Stimulated activated CD4-positive, alpha-beta T cell treated with anti-CD3 and anti-CD28 coated beads, TNF-alpha, amount 100 ng/mL, for 48 hours (primary cell): ENCODE data around the gene ABCB9.
A peak's percentile ranks its signal among the peaks of the same experiment; 100 is the strongest.
"Not testable (repeated sequence)": the region's sequence is repeated elsewhere in the genome, so short reads cannot be mapped to it uniquely, and the experiment has no call there.

Source experiments
- DNase-seq, 3 donors: peaks; one replicate each; pipeline ENCODE4 v3.0.0-alpha.2; 2020; ENCODE audit warnings: low read depth in 3 of 3

ABCB9 gene

DNA sequence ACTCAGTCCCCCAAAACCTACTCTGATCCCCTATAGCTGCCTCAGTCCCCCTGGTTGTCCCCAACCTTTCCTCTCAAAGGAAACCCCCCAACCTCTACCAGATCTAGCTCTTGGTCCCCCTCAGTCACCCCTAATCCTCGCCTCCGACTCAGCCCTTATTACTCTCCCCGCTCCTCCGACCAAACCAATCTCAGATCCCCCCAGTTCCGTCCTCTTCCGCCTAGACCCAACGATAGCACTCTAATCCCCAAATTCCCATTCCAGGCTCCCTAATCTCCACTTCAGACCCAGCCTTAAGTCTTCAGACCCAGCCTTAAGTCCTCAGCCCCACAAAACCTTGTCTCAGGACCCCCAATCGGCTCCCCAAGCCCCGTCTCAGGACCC lies 71.0 kb downstream of the ABCB9 start:
- no peak for DNase-seq

DNA sequence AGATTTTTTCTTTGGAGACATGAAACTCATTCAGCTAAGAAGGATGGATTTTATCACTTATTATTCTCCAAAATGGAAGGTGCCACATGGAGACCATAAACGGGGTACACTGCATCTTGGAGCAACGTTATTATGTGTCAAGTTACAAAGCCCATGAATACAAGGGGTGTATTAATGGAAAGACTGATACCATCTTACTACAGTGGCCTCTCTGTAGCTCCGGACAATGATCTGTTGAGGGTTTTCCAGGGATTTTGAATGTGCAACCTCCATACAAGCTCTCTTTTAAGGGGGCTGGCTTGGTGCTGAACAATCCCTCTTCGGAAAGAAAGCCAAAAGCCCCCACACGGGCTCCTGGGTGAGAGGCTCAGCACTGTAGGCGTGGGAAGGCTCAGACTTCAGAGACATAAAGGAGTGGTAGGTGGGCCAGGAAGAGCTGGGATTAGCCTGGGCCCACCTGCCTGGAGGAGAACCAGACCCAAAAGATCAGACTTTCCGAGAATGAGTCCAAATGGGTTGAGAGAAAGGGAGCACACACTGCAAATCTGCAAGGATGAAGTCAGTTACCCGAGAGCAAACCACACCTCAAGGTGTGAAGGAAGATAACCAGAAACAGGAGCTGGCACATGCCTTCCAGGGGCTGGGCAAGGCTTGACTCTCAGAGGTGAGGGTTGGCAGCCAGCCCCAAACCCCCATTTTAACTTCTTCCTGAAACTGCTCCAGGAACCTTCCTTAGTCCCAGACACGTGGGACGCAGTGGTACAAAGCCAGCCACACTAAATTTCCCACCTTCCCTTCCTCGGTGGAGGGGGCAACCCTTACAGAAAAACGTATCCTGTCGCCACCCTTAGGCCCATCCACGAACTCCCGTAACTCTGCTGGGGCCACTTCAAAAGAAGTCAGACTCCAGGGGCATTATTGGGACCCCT lies 71.8 kb downstream of the ABCB9 start:
- no peak for DNase-seq

DNA sequence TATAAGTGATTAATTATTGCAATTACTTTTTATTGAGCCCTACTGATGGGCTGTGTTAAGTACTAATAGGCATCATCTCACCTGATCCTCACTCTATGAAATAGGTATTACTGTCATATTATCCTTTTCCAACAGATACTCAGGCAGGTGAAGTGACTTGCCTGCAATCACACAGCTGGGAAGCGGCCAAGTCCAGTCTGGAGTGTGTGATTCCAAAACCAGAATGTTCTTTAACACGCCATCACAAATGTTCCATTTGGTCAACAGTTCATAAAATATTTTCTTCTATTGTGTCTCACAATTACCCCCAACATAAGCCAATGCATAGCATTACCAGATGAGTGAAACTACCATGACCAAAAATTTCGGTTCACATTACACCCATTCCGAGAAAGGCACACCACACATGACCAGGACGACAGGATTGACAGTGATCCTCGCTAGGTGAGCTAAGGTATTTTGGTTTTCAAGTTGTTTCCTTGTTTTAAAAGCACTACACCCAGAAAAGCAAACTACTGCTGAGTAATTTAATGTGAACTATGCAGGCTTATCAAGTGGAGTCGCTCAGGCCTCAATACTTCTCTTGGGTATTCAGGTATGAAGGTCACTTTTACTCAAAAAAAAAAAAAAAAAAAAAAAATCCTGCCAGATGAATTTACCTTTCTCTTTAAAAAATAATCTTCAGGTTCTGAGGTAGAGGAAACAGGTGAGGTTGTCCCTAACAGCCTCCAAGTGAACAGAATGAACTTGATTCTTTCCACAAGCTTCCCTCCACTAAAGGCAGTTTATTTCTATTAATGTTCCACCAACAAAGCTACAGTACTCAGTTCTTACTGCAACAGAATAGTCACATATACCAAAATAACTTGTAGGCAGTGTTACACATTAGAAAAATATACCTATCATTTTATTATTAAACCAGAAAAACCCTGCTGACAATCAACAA lies 72.8 kb downstream of the ABCB9 start:
- no peak for DNase-seq

DNA sequence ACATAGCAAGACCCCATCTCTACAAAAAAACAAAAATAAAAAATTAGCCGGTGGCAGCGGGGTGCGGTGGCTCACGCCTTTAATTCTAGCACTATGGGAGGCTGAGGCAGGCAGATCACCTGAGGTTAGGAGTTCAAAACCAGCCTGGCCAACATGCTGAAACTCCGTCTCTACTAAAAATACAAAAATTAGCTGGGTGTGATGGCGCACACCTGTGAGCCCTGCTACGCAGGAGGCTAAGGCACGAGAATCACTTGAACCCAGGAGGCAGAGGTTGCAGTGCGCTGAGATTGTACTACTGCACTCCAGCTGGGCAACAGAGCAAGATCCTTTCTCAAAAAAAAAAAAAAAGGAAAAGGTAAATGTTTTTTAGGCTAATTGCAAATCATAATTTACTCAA lies 73.5 kb downstream of the ABCB9 start:
- DNase-seq = not testable (repeated sequence)

DNA sequence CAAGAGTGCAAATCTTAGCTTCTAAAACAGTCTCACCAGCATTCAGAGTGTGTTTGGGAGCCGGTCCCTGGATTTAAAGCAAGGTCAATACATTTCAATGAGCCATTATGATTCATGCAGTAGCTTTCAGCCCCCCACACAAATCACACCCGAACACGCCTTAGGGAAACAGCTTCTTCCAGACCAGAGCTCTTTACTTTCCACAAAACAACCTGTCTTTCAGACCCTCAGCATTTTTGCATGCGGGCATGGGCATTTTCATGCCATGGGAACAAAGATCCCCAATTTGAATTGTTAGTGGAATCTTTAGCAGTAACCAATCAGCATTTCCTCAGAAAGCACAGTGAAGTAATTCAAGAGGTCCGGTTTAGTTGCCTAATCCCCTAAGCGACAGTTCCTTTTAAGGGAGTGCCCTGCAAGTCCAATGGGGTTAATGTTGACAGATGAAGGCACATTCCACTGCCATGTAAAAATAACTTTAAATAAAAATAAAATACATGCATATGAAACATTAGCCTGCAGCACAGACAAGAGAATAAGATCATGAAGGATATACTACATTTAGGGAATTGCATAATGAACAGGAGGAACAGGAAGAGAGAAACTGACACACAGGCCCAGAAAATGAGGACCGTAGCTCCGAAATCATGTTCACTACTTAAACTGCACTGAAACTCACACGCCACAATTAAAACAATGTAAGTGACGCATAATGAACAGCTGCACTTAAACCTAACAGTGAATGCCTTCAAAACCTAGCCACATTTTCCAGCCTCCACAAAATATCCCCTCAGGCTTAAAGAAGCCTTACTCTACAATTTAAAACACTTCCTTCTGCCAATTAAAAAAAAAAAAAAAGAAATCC lies 74.4 kb downstream of the ABCB9 start:
- no peak for DNase-seq

DNA sequence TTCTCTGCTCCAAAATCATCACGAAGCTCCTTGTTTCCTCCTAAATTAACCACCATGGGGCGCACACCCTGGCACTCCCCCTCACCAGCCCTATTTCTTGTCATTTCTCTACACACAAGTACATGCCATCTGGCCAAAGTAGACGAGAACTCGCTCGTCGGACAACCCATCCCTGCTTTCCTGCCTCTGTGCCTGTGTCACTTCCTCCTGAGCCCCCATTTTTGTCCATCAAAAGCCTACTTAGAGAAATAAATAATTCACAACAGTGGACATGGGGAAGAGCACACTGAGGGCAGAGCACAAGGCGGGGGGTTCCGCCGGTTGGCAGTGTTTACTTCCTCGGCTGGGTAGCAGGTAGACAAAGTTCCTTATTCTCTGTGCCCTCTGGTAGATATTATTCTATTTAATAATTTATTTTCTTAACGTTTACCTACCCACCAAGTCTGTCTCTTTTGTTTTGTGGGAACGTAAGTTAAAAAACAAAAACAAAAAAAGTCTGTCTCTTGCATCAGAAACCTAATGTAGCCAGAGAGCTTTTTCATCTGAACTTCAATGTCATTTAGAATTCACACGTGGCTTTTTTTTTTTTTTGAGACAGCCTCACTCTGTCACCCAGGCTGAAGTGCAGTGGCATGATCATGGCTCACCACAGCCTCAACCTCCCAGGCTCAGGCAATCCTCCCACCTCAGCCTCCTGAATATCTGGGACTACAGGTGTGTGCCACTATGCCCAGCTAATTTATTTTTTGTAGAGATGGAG lies 76.3 kb downstream of the ABCB9 start:
- no peak for DNase-seq

DNA sequence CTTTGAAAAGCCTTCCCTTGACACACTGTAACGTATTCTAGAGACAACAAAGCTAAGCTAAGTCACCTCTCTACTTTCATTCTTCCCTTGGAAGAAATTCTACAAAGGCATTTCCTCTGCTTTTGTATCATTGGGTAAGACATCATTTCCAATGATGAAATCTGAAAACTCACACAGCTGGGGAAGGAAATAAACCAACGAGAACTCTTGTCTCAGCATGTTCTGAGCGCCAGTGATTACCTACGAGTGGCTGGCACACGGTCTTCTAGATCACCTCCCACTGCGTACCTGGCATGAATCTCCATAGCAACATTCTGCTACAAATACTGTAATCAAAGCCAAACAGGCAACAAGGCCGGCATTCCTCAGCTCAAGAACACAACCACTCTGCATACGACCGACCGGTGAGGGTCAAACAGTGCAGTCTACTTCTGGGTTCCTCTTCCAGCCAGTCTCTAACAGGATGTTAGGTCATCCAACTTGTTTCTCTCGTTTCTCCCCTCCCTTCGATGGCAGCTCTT lies 78.0 kb downstream of the ABCB9 start:
- DNase-seq = no peak

DNA sequence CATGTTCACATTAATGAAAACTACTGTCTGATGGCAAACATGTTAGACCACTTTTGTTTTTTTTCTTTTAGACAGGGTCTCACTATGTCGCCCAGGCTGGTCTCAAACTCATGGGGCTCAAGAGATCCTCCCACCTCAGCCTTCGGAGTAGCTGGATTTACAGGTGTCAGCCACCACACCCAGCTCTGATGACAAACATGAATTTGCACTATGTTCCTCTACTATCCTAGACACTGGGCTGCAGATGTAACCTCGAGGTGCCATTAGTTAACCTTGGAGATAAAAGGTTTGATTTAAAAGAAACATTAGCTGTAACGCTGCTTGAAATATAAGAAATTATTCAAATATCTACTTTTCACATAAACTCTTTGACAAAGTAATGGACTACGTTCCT lies 78.4 kb downstream of the ABCB9 start:
- DNase-seq = no peak

DNA sequence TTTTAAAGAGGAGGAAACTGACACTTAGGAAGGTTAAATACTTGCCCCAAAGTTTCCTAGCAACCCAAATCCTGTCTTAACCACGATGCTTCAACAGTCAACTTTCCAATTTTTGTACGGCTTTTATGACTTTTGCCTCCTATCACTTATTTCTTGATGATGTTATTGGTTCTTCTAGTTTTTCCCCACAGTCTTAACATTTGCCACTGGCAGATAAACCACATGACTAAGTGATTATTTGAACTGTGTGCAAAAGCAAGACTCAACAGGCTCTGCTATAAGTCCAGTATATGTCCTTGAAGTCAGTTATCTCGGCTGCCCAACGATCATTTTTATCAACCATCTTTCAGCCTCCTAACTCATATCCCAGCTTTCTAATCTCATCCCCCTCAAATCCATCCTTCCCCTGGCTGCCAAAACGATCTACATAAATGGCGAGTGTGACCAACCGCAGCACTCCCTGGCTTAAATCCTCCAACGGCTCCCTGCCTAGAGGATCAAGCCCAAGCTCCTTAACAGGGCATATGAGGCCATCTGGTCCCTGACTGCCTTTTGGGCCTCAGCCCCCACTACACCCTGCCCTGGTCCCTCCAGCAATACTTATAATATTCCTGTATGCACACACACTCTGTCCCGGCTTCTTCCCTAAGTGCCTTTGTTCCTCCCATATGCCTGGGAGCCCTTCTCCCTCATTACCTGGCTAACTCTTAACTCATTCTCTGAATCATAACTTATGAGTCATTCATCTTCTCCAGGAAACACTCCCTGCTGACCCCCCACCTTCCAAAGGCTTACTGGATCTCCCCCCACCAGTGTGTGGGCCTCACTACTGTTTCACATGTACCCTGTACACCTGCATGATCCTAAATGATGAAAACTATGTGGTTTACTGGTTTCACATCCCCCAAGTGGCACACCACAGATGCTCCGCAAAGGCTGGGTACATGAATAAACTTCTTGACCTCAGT lies 79.1 kb downstream of the ABCB9 start:
- peak in 1 of 3 donors; percentile 50 for DNase-seq

DNA sequence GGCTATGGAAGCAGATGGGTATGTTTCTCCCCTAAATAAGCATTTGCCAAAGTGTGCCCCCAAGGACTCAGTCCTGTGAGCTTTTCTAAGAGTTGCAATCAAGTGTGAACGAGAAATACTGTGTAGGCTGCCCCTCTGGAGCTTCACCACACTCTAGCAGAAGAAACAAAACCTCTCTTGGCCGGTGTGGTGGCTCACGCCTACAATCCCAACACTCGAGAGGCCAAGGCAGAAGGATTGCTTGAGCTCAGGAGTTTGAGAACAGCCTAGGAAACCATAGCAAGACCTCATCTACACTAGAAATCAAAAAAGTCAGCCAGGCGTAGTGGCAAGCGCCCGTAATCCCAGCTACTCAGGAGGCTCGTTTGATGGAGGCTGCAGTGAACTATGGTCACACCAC lies 80.1 kb downstream of the ABCB9 start:
- DNase-seq = no peak

DNA sequence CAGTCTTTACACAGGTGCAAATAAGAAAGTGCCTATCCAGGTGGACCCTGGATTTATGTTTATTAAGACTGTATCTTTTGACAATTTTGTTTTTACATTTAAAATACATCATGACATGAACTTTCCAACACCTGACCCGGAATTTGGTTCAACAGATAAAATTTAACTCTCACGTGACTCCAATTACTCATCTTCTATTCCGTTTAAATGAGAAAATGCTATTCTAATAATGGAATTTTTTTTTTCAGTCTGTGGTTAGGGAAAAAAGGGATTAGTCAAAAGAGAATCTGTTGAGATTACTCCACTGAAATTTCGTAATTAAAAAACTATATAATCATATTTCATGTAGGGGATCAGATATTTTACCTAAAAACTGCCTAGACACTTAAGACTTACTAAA lies 81.4 kb downstream of the ABCB9 start:
- DNase-seq = no peak

DNA sequence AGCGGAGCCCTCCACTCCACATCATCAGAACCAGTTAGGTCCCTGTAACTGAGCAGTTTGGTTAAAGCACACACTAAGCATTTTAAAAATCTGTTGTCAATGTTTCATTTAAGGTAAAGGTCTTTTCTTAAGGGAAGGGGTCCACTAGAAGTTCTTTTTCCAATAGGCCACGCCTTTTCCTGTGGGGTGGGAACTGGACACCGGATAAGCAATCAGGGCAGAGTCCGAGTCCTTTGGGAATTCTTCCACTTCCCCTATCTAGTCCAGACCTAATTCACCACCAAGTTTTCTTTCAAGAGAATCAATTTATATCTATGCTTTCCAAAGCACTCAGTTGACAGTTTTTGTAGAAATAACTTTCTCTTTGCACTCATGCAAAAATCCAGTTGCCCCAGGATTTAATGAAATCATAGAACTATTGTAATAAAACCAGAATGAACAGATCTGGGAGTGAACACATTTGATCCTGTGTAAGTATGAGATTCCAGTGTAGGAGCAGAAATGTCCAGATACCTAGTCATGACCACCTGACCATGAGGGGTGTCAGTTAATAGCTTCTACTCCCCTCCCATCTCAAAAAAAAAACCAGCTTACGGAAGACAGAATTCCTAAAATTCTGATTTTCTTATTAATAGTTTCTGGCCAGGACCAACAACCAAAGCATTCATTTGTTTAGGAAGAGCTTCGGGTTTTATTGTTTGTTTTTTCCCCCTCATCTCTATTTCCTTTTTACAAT lies 82.0 kb downstream of the ABCB9 start:
- no peak for DNase-seq

DNA sequence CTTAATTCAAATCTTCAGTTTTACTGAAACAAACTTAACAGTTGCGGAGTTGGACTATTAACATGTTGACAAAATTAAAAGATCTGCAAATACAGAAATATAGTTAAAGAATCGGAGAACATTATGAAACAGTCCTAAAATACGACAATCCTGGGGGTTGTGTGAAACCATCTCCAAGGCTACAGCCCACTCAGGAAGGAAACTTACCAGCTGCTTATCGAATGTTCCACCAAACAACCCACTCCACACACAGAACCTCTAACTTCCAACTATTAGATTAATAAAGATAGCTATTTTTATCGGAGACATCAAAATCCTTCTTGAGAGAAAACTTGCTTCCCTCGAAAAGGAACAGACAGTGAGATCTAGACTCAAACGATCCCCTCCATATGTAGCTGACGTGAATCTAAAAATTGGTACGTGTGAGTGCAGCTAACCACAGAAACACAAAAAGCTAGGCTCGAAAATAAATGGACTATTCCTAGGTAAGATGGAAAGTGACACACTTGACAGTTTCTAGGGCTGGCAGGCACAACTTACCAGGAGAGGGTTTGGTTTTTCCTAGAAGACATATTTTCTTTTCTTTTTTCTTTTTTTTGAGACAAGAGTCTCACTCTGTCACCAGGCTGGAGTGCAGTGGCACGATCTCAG lies 83.2 kb downstream of the ABCB9 start:
- no peak for DNase-seq

DNA sequence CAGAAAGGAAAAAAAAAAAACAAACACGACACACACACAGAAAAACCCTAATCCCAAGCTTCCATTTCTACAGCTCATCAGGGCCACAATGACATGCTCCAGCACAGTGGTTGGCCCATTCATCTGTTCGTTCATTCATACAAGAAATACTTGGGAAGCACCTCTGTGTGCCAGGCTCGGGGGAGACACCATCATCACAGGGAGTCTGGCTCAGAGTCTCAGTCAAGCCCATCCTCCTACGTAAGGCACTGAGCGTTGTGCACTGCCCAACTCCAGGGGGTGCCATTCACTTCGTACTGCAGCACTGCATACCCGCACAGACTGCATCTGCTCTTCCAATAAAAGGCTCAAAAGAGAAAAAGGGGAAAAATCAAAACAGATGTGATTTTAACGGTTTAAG lies 85.6 kb downstream of the ABCB9 start:
- DNase-seq = peak in 1 of 3 donors; percentile 33

DNA sequence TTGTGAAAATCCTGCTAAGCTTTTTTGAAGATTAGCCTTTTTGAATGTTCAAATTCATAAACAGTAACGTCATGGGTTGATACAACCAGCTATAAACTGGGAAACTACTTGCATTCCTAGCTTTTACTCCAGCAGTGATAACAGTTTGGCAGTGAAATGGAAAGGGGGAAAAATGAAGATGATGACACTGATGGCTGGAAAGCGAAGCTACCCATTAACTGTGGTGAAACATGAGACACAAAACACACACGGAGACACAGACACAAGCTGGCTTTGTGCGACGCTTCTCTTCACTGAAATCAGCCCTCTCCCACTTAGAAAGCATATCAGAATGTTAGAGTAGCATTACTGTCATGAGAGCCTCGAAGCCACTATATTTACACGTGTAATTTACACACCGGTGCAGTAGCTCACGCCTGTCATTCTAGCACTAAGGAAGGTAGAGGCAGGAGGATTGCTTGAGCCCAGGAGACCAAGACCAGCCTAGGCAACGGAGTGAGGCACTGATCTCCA lies 86.1 kb downstream of the ABCB9 start:
- DNase-seq = no peak
